HL-60 (cell line): Measurements from ENCODE around the gene TPRN.

Source experiments
- CTCF ChIP-seq: IDR thresholded peaks from one replicate; pipeline ENCODE4 v1.5.1; 2011; ENCODE audit warnings: low read length, control low read depth, inconsistent platforms; ENCODE audit not compliant: insufficient read depth
- SPI1 ChIP-seq: IDR thresholded peaks from 2 replicates; pipeline ENCODE4 v1.6.1; 2012; ENCODE audit warnings: low read depth, mild to moderate bottlenecking, borderline replicate concordance

DNA sequence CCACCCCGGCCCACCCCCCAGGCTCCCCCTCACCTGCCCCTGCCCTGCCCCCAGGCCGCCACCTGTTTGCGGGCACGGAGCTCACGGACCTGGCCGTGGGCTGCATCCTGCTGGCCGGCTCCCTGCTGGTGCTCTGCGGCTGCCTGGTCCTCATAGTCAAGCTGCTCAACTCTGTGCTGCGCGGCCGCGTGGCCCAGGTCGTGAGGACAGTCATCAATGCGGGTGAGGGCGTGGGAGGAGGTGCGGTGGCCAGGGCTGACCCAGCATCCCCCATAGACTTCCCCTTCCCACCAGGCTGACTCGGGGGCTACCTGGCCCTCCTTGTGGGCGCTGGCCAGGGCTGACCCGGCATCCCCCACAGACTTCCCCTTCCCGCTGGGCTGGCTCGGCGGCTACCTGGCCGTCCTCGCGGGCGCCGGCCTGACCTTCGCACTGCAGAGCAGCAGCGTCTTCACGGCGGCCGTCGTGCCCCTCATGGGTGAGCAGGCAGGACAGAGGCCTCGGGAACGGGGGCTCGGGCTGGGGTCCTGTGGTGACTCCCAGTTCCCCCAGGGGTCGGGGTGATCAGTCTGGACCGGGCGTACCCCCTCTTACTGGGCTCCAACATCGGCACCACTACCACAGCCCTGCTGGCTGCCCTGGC, 33.6 kb upstream of the TPRN start:
- TF ChIP-seq CTCF (no peak), SPI1 (no peak)
